Mesothelial cell of epicardium (in vitro differentiated cells): Measurements from ENCODE around the gene CACNA2D3. TPM values are rescaled to one million over a fixed set of nuclear protein-coding genes. Genes with fewer than 3 reads are reported as not detected.

Experiments
- DNase-seq, 2 experiments: peaks; one replicate each; pipeline ENCODE4 v3.0.0; 2021; ENCODE audit warnings: low spot score in 2 of 2; ENCODE audit not compliant: unreplicated experiment in 2 of 2
- H3K27ac Mint-ChIP-seq: 2 replicates; pipeline ENCODE4 v1.8.0; 2021; ENCODE audit warnings: mixed read lengths
- H3K27me3 Mint-ChIP-seq: 2 replicates; pipeline ENCODE4 v1.8.0; 2021; ENCODE audit warnings: low read depth, mixed read lengths
- H3K36me3 Mint-ChIP-seq: 2 replicates; pipeline ENCODE4 v1.8.0; 2021; ENCODE audit warnings: mixed read lengths
- H3K4me1 Mint-ChIP-seq: 2 replicates; pipeline ENCODE4 v1.8.0; 2021; ENCODE audit warnings: mixed read lengths
- H3K4me3 Mint-ChIP-seq: 2 replicates; pipeline ENCODE4 v1.8.0; 2021; ENCODE audit warnings: mild to moderate bottlenecking, moderate library complexity, mixed read lengths
- H3K9me3 Mint-ChIP-seq: 2 replicates; pipeline ENCODE4 v1.8.0; 2021; ENCODE audit warnings: mixed read lengths
- total RNA-seq: library from RNA; stranded (reverse); gene quantifications from 3 replicates; pipeline ENCODE4 v1.2.1, GENCODE V29; 2021
- TF ChIP-seq, protein P1 (sequence below): fragments of 200-600 bp; sonication (generic); IDR thresholded peaks from one replicate; pipeline ENCODE4 v1.5.0; 2021; ENCODE audit warnings: antibody characterized with exemption; ENCODE audit not compliant: unreplicated experiment

The CACNA2D3 gene
- total RNA-seq, 1 donor from 2014 or later = 2.3 TPM

DNA sequence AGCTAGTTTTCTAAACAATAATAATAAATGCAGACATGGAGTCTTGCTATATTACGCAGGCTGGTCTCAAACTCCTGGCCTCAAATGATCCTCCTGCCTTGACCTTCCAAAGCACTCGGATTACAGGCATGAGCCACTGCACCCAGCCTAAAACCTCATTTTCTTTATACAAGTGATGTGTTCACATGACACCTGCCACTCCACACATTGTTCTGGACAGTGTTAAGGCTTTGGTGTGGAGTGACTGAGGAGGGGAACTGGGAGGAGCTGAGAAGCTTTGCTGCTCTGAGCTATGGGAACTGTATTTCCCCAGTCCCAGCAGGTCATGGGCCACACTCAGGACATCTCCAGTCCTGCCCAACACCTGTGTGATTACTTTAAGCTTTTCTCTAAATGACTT, 425.5 kb downstream of the CACNA2D3 start:
- Mint-ChIP-seq H3K27ac (no peak overlapping the region), H3K9me3 (no peaks in the 10 kb centered on the region), H3K4me3 (no peak overlapping the region), H3K36me3 (no peaks in the 10 kb centered on the region), H3K4me1 (peaks cover 6% of the 10 kb centered on the region), H3K27me3 (peaks cover 45% of the 10 kb centered on the region)
- TF ChIP-seq, protein P1, sequence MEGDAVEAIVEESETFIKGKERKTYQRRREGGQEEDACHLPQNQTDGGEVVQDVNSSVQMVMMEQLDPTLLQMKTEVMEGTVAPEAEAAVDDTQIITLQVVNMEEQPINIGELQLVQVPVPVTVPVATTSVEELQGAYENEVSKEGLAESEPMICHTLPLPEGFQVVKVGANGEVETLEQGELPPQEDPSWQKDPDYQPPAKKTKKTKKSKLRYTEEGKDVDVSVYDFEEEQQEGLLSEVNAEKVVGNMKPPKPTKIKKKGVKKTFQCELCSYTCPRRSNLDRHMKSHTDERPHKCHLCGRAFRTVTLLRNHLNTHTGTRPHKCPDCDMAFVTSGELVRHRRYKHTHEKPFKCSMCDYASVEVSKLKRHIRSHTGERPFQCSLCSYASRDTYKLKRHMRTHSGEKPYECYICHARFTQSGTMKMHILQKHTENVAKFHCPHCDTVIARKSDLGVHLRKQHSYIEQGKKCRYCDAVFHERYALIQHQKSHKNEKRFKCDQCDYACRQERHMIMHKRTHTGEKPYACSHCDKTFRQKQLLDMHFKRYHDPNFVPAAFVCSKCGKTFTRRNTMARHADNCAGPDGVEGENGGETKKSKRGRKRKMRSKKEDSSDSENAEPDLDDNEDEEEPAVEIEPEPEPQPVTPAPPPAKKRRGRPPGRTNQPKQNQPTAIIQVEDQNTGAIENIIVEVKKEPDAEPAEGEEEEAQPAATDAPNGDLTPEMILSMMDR = no peak
- no peak for DNase-seq

DNA sequence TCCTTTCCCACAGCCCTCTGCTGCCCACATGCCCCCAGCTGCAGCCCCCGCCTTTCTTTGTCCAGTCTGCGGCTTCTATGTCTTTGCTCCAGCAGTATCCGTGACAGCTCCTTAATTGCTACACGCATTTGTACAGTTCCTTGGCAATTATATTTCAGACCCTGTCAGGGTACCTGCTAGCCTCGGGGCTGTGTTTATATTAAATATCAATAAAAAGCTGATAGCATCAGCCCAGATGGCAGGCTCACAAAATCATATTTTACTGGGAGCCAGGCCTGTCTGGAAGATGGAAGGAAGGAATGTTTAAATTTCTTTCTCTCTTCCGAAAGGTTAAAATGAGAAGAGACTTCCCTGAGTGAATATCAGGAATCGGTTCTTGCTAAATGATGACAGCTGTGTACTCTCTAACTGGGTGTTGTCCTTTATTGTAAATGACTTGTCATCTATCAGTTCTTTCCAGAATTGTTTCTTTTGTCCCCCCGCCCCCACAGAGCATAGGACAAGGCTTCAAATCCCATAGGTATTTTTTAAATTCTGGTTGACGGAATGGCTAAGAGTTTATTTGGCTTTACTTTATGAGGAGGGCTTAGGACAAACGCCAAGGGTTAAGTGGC, 427.4 kb downstream of the CACNA2D3 start:
- no peak for DNase-seq
- no peaks in the 10 kb centered on the region for H3K9me3 Mint-ChIP-seq
- no peak overlapping the region for H3K4me3 Mint-ChIP-seq
- no peaks in the 10 kb centered on the region for H3K36me3 Mint-ChIP-seq
- H3K27me3 Mint-ChIP-seq = peaks cover 55% of the 10 kb centered on the region
- H3K4me1 Mint-ChIP-seq = peaks cover 6% of the 10 kb centered on the region
- TF ChIP-seq, protein P1 = no peak
- no peak overlapping the region for H3K27ac Mint-ChIP-seq

DNA sequence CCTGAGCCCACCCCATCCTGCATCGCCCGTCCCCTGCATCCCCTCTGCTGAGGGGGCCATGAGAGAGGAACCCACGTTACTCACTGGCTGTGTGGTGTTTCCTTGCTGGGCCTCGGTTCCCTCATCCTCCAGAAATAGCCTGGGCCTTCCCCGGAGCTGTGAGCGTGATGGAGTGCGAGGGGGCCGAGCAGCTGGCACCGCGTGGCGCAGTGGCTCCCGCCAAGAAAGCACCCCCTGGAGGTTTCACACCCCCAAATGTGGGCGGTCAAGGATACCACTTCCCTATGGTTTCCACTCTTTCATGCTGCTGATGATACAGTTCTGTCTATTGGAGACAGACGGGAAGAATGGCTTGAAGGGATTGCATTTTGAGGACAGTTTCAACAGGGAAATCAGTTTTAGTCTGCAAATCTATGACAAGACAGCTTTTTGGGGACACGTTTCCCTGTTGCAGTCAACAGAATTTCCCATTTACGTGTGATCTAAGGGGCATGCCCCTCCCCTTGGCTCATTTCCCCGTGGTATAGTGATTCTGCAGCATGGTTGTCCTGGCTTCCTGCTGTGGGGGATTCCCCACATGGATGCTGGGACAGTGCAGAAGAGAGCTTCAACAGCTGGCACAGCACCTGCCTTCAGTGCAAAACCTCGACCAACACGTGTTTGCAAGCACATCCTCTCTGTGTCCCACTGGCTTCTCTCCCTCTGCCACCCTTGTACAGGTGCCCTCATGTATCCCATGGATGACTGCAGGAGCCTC, 428.0 kb downstream of the CACNA2D3 start:
- Mint-ChIP-seq H3K27me3 (peaks cover 58% of the 10 kb centered on the region), H3K4me3 (no peak overlapping the region), H3K36me3 (no peaks in the 10 kb centered on the region), H3K9me3 (no peaks in the 10 kb centered on the region), H3K27ac (no peak overlapping the region), H3K4me1 (peaks cover 6% of the 10 kb centered on the region)
- TF ChIP-seq, protein P1 = no peak
- DNase-seq = no peak

DNA sequence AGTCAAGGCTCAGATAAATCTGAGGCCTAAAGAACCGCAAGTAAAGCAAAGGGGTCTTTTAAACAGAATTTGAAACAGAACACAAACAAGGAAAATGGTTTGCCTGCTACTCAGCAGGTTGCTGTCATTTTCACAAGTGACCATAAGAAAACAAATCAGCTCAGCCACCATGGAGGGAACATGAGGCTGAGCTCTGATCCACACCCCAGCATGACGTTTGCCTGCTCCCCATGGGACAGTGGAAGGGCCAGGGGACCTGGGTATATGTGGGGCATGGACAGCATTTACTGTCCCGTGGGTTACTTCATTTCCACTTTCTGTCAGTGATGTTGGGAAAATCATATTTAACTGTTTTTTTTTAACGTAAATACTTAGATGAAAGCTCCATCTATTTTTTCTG, 434.3 kb downstream of the CACNA2D3 start:
- Mint-ChIP-seq H3K36me3 (no peaks in the 10 kb centered on the region), H3K4me3 (no peak overlapping the region), H3K27me3 (peaks cover 61% of the 10 kb centered on the region), H3K27ac (no peak overlapping the region), H3K4me1 (no peaks in the 10 kb centered on the region), H3K9me3 (peaks cover 12% of the 10 kb centered on the region)
- no peak for DNase-seq
- TF ChIP-seq, protein P1 = no peak

DNA sequence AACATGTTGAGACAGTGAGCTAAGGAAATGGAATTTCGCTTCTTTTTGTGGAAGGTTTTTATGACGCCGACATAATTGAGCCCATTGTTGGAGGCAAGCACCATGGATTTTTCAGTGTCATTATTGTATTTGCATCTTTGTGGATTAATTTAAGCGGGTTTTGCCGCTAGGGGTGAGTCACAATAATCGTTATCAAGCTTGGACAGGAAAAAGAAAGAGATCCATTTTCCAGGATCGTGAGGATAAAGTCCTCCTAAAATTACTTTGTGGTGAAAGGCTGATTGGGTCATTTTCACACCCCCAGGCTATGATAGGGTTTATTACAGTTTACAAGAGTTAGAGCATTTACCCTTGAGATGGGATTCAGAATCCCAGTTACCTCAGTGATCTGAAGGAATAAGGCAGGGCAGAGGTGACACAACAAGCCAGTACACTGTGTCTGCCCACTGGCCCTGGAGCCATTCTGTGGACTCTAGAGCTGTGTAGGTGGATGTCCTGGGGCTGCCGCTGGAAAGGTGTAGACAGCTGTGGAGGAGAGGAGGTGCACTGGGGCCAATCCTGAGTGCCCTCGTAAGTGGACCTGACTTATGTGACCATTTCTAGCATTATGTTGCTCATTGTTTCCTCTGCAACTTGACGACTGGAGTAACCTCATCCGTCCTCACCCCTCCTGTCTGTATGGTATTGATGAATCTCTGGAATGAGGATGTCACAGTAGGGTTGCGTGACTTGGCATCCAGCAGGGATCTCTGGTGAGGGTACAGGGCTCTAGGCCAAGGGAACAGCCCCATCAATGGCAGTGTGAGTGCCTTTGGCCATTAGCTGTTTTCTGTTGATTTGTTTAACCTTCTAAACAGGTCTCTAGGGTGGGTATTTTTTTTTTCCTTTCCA, 435.4 kb downstream of the CACNA2D3 start:
- peaks cover 14% of the 10 kb centered on the region for H3K9me3 Mint-ChIP-seq
- H3K27me3 Mint-ChIP-seq = peaks cover 58% of the 10 kb centered on the region
- DNase-seq = no peak
- no peak overlapping the region for H3K27ac Mint-ChIP-seq
- TF ChIP-seq, protein P1 = no peak
- H3K4me3 Mint-ChIP-seq = no peak overlapping the region
- H3K36me3 Mint-ChIP-seq = no peaks in the 10 kb centered on the region
- no peaks in the 10 kb centered on the region for H3K4me1 Mint-ChIP-seq
